Mesothelial cell of epicardium (in vitro differentiated cells): ENCODE results near the gene COP1. TPM values are rescaled to one million over a fixed set of nuclear protein-coding genes. Genes with fewer than 3 reads are reported as not detected.

ENCODE experiments used
- DNase-seq, 2 experiments: peaks; one replicate each; pipeline ENCODE4 v3.0.0; 2021; ENCODE audit warnings: low spot score in 2 of 2; ENCODE audit not compliant: unreplicated experiment in 2 of 2
- H3K27ac Mint-ChIP-seq: 2 replicates; pipeline ENCODE4 v1.8.0; 2021; ENCODE audit warnings: mixed read lengths
- H3K27me3 Mint-ChIP-seq: 2 replicates; pipeline ENCODE4 v1.8.0; 2021; ENCODE audit warnings: low read depth, mixed read lengths
- H3K36me3 Mint-ChIP-seq: 2 replicates; pipeline ENCODE4 v1.8.0; 2021; ENCODE audit warnings: mixed read lengths
- H3K4me1 Mint-ChIP-seq: 2 replicates; pipeline ENCODE4 v1.8.0; 2021; ENCODE audit warnings: mixed read lengths
- H3K4me3 Mint-ChIP-seq: 2 replicates; pipeline ENCODE4 v1.8.0; 2021; ENCODE audit warnings: mild to moderate bottlenecking, moderate library complexity, mixed read lengths
- H3K9me3 Mint-ChIP-seq: 2 replicates; pipeline ENCODE4 v1.8.0; 2021; ENCODE audit warnings: mixed read lengths
- total RNA-seq: library from RNA; stranded (reverse); gene quantifications from 3 replicates; pipeline ENCODE4 v1.2.1, GENCODE V29; 2021
- TF ChIP-seq, protein P1 (sequence below): fragments of 200-600 bp; sonication (generic); IDR thresholded peaks from one replicate; pipeline ENCODE4 v1.5.0; 2021; ENCODE audit warnings: antibody characterized with exemption; ENCODE audit not compliant: unreplicated experiment

COP1 gene
- total RNA-seq, 1 donor from 2014 or later: 47.9 TPM

DNA sequence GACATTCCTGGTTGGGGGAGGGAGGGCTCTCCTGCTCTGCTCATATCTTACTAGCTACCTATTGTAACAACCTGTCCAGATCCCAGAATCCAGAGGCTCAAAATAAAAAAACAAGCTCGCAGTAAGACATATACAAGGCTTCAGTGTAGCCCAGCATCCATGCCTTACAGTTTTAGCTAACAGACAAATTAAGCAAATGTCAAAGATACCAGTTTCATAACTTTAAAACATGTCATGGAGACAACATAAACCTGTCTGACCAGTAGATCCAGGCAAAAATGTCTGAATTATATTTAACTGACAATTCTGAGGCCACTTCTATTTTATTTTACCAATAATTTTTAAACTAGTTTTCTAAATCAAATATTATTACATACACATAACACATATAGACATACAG lies 295.9 kb downstream of the COP1 start:
- no peak for DNase-seq
- TF ChIP-seq, protein P1, sequence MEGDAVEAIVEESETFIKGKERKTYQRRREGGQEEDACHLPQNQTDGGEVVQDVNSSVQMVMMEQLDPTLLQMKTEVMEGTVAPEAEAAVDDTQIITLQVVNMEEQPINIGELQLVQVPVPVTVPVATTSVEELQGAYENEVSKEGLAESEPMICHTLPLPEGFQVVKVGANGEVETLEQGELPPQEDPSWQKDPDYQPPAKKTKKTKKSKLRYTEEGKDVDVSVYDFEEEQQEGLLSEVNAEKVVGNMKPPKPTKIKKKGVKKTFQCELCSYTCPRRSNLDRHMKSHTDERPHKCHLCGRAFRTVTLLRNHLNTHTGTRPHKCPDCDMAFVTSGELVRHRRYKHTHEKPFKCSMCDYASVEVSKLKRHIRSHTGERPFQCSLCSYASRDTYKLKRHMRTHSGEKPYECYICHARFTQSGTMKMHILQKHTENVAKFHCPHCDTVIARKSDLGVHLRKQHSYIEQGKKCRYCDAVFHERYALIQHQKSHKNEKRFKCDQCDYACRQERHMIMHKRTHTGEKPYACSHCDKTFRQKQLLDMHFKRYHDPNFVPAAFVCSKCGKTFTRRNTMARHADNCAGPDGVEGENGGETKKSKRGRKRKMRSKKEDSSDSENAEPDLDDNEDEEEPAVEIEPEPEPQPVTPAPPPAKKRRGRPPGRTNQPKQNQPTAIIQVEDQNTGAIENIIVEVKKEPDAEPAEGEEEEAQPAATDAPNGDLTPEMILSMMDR: no peak
- H3K36me3 Mint-ChIP-seq: peaks cover 45% of the 10 kb centered on the region
- H3K9me3 Mint-ChIP-seq: peaks cover 25% of the 10 kb centered on the region
- no peak overlapping the region for H3K27ac Mint-ChIP-seq
- no peaks in the 10 kb centered on the region for H3K4me1 Mint-ChIP-seq
- H3K4me3 Mint-ChIP-seq: no peak overlapping the region
- H3K27me3 Mint-ChIP-seq: no peaks in the 10 kb centered on the region

- no peak for DNase-seq
- Mint-ChIP-seq H3K27me3 (no peaks in the 10 kb centered on the region), H3K27ac (no peak overlapping the region), H3K36me3 (peaks cover 39% of the 10 kb centered on the region), H3K9me3 (peaks cover 18% of the 10 kb centered on the region), H3K4me1 (no peaks in the 10 kb centered on the region), H3K4me3 (no peak overlapping the region)
- TF ChIP-seq, protein P1: no peak
These were observed 300.7 kb downstream of the COP1 start for GRCh38 chr1:175906370-175906769.

- Mint-ChIP-seq H3K27ac (no peak overlapping the region), H3K27me3 (no peaks in the 10 kb centered on the region), H3K9me3 (peaks cover 6% of the 10 kb centered on the region), H3K4me1 (no peaks in the 10 kb centered on the region), H3K36me3 (peaks cover 27% of the 10 kb centered on the region), H3K4me3 (no peak overlapping the region)
- TF ChIP-seq, protein P1: no peak
- no peak for DNase-seq
These were observed 302.3 kb downstream of the COP1 start for GRCh38 chr1:175904808-175905207.

GRCh38 chr1:175902281-175902680 lies 304.8 kb downstream of the COP1 start:
- no peak for DNase-seq
- Mint-ChIP-seq H3K27me3 (no peaks in the 10 kb centered on the region), H3K4me1 (no peaks in the 10 kb centered on the region)

GRCh38 chr1:175901076-175901836 lies 305.8 kb downstream of the COP1 start:
- H3K27ac Mint-ChIP-seq: no peak overlapping the region

More at GRCh38 chr1:175902281-175902680, 304.8 kb downstream of the COP1 start:
- TF ChIP-seq, protein P1: no peak
- peaks cover 20% of the 10 kb centered on the region for H3K36me3 Mint-ChIP-seq
- H3K4me3 Mint-ChIP-seq: no peak overlapping the region
- no peaks in the 10 kb centered on the region for H3K9me3 Mint-ChIP-seq
- no peak overlapping the region for H3K27ac Mint-ChIP-seq

More at GRCh38 chr1:175901076-175901836, 305.8 kb downstream of the COP1 start:
- Mint-ChIP-seq H3K36me3 (peaks cover 20% of the 10 kb centered on the region), H3K4me3 (no peak overlapping the region), H3K4me1 (no peaks in the 10 kb centered on the region), H3K9me3 (no peaks in the 10 kb centered on the region), H3K27me3 (no peaks in the 10 kb centered on the region)
- TF ChIP-seq, protein P1: no peak
- no peak for DNase-seq
